HG03521 (cell line): Measurements from ENCODE around the gene DGKB.

Experiments used
- ATAC-seq: cut with Tn5 transposase; IDR thresholded peaks from one replicate; pipeline ENCODE4 v1.9.1; 2021; ENCODE audit warnings: mild to moderate bottlenecking, moderate library complexity; ENCODE audit not compliant: unreplicated experiment

Gene DGKB

DNA sequence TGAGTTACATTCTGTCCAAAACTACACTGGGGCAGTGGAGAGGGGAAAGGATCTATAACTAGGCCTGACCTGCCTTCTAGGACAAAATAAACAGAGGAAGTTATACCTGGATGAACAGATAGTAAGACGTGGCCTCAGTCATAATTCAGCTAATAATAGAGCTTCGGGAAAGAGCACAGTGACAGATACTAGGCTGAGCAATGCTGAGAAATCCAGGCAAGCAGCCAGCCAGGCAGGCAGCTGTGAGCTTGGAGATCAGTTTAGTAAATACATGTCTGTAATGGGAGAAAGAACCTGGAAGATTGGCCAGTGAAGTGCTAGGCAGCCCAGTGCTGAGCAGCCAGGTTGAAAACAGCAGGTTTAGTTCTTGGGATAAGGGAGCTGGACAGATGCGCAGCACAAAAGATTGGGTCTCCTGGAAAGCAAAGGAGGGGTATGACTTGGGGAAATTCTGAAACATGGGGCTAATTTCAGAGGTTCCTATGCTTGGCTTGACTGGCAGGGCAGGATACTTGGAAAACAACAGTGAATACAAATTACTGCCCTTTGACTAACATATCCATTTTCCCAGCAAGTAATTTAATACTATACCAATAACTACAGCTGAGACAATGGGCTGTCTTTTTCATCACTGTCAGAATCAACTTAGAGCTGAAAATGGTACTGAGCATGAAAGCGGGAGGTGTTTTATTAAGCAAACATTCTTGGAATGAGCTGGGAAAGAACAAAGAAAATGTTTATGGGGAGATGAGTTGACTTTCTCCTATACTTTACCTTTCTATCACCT lies 140.8 kb downstream of the DGKB start:
- no peak for ATAC-seq

DNA sequence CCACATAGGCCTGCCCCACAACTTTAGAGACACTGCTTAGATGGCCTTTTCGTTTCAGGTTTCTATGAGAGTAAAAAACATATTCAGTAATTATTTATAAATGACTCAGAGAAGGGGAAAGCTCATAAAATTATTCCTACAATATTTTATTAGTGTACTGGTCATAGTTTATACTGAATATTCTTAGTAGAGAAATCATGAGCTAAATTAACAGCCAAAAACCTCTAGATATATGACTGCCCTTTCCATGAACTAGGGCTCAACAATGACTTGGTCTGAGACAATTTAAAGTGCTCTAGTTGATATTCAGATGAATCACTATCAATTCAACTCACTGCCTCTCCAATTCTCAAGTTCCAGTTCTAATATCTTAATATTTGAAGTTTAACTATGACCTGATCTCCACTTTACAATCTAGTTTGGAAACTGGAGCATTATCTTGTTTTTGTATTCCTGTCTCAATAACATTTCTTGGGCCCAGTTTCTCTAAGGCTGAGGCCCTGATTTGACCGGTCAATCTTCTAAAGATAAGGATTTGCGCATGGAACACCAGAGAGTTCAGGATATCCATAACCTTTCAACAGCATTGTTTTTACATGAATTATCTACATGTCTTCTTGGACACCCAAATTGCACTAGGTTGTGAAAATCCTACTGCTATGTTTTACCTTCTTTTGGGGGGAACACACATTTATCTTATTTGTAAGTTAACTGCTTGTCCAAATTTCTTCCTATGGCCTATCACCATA lies 141.6 kb downstream of the DGKB start:
- ATAC-seq = no peak

DNA sequence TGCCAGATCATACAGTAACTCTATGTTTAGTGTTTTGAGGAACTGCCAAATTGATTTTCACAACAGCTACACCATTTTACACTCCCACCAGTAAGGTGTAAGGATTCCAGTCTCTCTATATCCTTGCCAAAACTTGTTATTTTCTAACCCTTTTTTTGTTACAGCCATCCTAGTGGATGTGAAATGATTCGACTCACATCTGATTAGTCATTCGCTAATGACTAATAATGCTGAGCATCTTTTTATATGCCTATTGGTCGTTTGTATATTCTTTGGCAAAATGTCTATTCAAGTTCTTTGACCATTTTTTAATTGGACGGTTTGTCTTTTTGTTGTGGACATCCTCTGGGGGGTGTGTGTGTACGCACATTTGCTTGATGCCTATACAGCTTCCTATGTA lies 142.8 kb downstream of the DGKB start:
- ATAC-seq = no peak

DNA sequence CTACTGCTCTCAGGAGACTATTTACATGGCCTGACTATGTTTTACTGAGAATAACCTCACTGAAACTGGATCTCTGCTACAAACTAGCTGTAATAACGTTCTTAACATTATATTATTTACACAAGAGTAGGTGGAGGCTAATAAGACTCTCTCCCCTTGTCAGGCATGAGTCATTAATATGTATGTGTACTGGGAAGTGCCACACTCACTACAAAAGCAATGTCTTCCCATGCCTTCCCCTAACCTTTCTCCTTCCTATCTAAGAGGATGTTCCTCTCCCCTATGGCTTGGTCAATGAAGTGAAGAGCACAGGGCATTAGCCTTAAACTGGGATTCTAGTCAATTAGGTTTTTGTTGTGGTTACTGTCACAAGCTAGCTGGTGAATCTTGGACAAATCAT lies 147.9 kb downstream of the DGKB start:
- no peak for ATAC-seq

DNA sequence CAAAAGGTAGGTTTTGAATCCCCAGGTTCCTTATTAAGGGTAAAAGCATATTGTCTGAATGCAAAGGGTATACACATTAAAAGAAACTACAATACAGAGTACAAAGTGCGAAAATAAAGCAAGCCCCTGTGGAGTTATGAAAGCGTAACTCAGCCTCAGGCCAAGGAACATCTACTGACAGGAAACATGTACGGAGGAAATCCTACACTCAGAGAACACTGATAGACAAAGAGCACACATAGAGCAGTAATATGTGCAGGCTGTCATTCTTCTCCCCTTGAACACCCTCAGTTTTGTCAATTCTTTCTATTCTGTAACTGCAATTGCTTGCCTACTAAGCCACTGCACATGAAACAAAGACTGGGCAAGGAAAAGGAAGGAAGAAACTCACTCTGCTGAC lies 150.2 kb downstream of the DGKB start:
- no peak for ATAC-seq

DNA sequence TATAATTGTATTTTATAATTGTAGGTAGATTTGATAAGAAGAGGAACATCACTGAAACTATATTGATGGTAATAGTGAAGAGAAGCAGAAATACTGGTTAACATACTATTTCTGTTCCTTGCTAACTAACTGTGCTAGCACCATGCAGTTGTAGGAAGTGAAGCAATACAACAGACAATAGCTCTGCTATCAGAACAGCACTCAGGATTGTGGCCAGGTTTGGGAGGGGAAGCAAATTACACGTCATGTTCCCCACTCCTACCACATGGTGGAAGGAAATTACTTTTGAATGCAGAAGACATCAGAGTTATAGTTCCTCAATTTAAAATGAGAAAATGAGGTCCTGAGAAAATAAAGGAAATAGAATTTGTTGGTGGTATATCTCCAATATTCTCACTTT lies 151.1 kb downstream of the DGKB start:
- ATAC-seq = no peak

DNA sequence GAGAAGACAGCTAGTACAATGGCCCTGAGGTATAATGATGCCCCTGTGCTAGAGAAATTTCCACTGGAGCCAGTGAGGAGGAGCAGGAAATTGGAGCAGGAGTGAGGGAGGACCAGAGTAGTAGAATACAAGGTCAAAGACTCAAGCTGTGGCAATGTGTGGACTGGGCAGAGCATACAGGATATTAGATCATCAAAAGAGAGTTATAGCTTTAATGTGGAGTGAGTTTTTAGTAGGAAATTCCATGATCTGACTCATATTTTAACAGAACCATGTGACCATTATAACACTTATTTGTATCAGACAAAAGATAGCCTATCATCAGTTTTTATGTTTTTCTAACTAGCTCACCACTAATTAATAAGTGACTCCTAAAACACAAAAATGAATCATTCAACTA lies 154.1 kb downstream of the DGKB start:
- no peak for ATAC-seq

DNA sequence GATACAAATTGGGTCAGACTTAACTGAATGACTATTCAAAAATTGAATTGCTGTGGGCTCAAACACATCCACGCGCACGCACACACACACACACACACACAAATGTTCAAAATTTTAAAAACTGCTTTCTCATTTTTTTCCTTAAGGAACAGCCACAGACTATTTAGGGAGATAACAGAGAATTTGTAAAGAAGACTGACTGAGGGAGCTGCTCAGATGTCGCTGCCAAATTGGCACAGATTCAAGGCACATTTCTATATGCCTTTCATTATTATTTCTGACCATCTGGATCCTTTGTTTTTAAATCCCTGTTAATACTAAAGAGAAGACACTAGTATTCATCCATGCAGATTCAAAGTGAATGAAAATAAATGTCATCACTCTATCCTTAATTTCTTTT lies 154.8 kb downstream of the DGKB start:
- no peak for ATAC-seq

DNA sequence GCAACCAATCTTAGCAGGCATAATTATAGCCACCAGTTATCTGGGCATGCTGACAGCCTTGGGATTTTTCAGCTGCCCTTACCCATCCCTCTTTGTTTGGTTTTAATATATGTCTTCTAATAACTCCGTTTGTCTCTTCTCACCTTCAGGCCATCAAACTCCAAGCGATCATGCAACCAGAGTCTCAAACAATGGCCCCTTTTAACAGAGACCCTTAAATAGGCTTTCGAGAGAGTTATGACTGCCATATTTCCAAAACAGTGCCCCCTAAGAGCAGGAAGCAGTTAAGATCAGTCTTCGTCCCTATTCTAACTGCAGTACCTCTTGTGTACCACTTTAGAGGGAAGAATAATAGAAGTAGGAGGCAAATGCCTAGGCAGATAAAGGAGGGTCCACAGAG lies 157.5 kb downstream of the DGKB start:
- no peak for ATAC-seq

DNA sequence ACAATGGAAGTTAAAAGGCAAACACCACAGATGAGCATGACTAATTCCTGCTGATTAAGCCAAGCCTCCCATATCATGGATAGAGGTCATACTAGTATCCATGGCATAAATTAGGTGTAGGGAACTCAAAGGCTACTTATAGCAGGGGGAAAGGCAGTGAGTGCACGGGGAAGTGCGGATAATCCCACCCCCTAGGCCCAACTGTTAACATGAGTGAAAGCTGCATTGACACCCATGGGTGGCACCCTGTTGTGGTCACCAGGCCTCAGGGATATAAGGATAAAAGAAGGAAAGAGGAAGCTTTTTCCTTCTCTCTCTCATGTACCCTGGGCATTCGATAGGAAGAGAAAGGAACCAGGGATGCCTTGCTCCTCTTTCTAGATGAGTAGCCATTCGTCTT lies 161.9 kb downstream of the DGKB start:
- ATAC-seq = no peak

DNA sequence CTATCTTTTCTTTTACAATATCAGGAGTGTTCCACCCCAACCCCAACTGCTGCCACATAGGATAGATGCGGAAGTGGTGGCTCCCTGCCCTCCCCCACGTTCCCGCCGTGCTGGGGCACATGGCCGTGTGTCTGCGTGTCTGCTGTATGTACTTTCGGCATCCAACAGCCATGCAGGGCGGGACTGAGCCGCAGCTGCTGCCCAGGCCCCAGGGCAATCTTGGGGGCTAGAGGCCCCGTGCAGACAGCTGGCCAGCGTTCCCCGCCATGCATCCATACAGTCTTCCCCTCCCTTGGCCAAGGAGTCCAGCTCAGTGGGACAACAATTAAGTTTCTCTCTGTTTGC lies 162.7 kb downstream of the DGKB start:
- ATAC-seq = no peak

DNA sequence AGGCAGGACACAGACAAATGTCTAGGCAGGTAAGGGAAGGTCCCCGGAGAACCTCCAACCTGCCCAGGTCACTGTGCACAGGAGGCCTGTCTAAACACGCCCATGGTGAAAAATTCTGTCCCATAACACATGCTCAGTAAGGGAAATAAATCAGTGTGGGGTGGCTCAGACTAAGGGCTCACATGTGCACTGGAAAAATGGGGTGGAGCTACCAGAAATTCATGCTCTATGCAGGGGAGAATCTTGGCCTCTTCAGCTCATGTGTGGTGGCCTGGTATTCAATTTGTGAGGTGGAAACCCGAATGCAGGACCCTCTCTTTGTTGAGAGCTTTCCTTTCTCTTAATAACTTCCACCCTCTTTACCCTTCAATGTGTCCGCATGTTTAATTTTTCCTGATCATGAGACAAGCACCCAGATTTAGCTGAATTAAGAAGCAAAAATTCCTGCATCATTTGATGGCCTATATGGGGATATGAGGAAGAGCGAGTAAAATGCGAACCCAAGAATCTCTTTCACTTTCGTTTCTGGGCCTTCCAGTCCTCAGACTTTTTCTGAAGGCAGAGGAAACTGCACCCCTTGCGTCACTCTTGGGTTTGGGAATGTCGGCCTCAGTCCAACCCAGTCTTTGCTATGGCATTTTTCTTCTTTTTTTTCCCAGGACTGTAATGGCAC lies 163.2 kb downstream of the DGKB start:
- ATAC-seq = no peak

DNA sequence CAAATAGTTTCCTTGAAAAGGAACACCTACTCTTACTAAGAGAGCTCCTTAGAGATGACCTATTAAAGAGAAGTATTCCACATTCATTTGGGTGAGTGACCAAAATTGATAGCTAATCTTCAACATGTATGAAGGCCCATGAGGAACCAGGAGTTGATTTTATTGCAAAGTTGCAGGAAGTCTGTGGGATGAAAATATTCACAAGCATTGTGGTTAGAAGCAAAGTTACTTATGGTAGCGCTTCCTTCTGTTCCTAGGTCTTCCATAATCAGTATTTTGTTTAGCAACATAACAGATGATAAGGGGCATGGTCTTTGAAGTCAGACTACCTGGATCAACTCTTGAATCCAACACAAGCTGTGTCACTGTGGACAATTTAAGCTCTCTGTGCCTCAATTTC lies 164.5 kb downstream of the DGKB start:
- no peak for ATAC-seq

DNA sequence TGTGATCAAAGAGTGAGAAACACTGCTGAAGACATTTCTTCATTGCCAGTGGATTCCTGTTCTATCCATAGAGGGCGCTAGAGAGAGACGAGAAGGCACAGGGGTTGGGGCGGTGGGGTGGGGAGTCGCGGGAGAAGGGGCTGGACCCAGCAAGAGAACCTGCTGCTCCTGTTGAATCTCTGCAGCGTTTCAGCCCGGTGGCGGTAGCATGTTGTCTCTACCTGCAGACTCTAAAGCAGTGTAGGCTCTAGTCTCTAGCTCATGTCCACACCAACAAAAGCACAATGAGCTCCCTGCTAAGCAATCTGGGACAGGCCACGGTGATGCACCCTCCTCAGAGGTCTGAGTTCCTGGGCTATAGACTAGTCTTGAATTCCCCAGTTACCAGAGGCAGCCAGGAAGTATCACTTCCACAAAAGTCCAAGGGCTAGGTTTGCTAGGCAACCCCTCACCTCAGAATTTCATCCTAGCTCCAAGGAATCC lies 167.7 kb downstream of the DGKB start:
- no peak for ATAC-seq

DNA sequence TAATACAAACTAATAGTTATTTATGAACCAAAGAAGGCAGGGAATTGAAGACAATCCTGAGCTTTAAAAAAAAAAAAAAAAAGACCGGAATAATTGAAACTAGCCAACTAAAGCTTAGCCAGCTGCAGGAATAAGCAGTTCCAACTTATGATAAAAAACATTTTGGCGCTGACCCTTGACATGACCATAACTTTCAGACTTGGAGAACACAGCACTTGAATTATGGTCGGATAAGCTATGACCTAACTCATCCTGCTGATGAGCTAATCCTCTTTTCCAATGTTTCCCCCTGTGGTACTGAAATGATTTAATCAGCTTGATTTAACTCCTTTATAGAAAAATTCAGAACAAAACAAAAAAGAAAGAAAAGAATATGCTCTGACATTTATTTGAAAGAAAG lies 181.8 kb downstream of the DGKB start:
- no peak for ATAC-seq

DNA sequence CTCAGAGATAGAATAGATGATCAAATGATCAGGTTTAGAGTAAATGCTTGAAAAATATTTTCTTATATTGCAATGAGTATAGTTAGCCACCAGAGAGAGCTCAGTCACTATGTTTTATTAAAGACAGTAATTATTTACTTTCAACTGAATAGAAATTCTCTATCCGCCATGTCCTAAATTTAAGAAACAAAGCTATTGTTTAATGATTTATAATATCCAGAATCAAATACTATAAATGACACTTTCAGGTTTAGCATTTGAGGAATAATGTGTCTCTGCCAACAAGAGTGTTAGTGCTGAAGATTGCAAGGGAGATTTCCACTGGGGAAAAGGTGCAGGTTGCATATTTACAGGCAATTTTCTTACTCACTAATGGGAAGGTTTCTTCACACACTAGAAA lies 184.7 kb downstream of the DGKB start:
- no peak for ATAC-seq

DNA sequence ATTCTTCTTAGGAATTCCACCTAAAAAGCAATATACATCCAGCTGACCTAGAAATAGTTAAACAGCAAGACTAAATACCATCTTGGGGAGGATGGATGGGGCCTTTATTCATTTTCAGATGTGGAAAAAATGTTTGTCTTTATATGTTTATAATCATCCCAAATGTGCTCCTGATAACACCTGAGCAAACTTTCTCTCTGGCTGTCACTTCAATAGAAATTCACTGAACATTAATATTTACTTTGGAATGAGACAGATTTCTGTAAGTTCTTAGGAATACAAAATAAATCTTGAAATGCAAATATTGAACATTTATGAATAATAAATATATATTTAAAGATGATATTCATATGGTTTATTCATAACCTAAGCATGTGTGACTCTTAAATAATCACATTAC lies 185.4 kb downstream of the DGKB start:
- ATAC-seq = no peak

DNA sequence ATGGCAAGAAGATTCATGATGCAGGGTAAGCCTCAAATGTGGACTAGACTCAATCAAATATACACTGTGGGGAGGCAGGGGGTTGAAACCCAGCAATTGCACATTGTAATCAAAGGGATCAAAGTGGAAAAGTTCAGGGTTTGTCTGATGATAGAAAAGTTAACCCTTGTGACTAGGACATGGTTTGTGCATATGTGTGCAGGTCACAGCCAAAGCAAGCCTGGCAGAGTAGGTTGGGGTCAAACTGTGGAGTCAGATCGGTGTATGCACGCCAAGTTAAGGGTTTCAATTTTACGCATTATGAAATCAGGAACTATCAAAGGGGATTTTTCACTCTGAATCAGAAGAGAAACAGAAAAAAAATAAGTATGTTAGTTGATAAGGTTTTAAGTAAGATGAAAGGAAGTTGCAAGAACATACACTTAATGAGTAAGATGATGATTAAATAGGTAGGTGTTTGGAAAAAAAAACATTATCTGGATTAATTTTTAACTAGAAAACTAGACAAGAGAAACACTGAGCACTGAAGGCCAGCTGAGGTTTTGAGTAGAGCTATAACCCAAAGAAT lies 188.3 kb downstream of the DGKB start:
- ATAC-seq = peak; percentile 97

DNA sequence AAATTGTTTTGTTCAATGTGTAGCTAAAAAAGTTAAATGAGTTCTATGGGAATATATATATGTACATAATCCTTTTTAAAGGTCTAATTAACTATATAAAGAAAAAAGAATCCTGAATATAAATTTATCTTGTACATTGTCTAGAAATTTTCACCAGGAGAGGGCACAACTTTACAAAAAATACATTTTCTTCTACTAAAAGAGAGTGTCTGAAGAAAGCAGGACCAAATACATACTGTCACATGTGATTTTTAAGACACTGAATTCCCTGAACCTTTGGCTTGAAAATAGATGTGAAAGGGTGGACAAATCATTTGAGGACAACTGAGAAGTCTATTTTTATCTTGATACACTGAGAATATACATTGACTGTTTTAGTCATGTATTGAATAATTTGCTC lies 204.3 kb downstream of the DGKB start:
- no peak for ATAC-seq

DNA sequence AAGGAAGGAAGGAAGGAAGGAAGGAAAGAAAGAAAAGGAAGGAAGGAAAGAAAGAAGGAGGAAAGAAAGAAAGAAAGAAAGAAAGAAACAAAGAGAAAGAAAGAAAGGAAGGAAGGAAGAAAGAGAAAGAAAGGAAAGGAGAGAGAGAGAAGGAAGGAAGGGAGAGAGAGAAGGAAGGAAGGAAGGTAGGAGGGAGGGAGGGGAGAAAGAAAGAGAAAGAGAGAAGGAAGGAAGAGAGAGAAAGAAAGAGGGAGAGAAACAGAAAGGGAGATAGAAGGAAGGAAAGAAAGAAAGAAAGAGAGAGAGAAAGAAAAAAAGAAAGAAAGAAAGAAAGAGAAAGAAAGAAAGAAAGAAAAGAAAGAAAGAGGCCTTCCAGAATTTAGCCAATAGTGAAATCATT lies 204.9 kb downstream of the DGKB start:
- no peak for ATAC-seq

DNA sequence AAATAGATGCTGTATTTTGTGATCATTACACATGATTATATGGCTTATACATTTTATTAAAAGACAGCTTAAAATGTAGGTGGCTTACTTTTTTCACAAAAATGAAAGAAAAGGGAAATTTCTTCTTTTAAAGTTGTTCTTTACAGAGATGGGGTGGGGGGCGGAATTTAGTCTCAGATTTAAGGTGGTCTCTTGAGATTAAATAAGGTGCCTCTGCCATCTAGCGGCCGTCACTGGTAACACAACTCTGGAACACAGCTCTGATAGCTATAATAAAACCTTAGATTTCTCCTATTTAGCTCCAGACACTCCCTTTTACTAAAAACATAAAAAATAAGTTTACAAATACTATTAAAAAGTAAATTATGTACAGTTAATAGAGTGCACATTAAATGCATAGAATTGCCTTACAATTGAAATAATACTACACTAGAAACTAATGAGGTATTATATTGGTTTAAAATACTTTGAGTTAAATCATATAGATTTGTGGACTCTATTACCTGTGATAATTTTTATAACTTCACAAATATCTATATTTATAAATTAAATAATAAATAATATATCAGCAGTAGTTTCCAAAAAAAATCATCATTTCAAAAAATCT lies 210.9 kb downstream of the DGKB start:
- ATAC-seq = no peak
